GM19452 (cell line): ENCODE results near the gene BAZ2B.
"Not testable (repeated sequence)": the region's sequence is repeated elsewhere in the genome, so short reads cannot be mapped to it uniquely, and the experiment has no call there.

Experiments
- ATAC-seq: cut with Tn5 transposase; IDR thresholded peaks from one replicate; pipeline ENCODE4 v1.9.1; 2021; ENCODE audit not compliant: unreplicated experiment

BAZ2B gene

GRCh38 chr2:159616286-159616701 lies at the start of gene BAZ2B:
BAZ2B (minus strand) TSS chr2:159616548; CDS start chr2:159478719, 137,829 bp downstream.
- ATAC-seq = no peak

- ATAC-seq = no peak
Measured at GRCh38 chr2:159661286-159661685, 44.9 kb upstream of the BAZ2B start.

- no peak for ATAC-seq
Measured at GRCh38 chr2:159658881-159659873, 42.8 kb upstream of the BAZ2B start.

GRCh38 chr2:159653962-159654361 lies 37.6 kb upstream of the BAZ2B start:
- ATAC-seq = no peak

GRCh38 chr2:159651884-159652283 lies 35.5 kb upstream of the BAZ2B start:
- ATAC-seq = no peak

- ATAC-seq = no peak
Measured at GRCh38 chr2:159650574-159650973, 34.2 kb upstream of the BAZ2B start.

GRCh38 chr2:159648643-159649042 lies 32.3 kb upstream of the BAZ2B start:
- ATAC-seq = no peak

- ATAC-seq = no peak
Measured at GRCh38 chr2:159647667-159648066, 31.3 kb upstream of the BAZ2B start.

- no peak for ATAC-seq
Measured at GRCh38 chr2:159640176-159640575, 23.8 kb upstream of the BAZ2B start.

GRCh38 chr2:159639712-159640111 lies 23.4 kb upstream of the BAZ2B start:
- no peak for ATAC-seq

GRCh38 chr2:159639071-159639470 lies 22.7 kb upstream of the BAZ2B start:
- no peak for ATAC-seq

- ATAC-seq = no peak
Measured at GRCh38 chr2:159637988-159638501, 21.7 kb upstream of the BAZ2B start.

GRCh38 chr2:159637240-159637639 lies 20.9 kb upstream of the BAZ2B start:
- ATAC-seq = no peak

GRCh38 chr2:159635006-159635789 lies 18.9 kb upstream of the BAZ2B start:
- no peak for ATAC-seq

GRCh38 chr2:159633219-159633618 lies 16.9 kb upstream of the BAZ2B start:
- no peak for ATAC-seq

GRCh38 chr2:159625628-159626027 lies 9.3 kb upstream of the BAZ2B start:
- ATAC-seq = not testable (repeated sequence)

- no peak for ATAC-seq
Measured at GRCh38 chr2:159623436-159623835, 7.1 kb upstream of the BAZ2B start.

GRCh38 chr2:159622966-159623365 lies 6.6 kb upstream of the BAZ2B start:
- ATAC-seq = no peak

GRCh38 chr2:159620796-159621195 lies 4.4 kb upstream of the BAZ2B start:
- no peak for ATAC-seq

- no peak for ATAC-seq
Measured at GRCh38 chr2:159617646-159618045, 1.3 kb upstream of the BAZ2B start.

- ATAC-seq = no peak
Measured at GRCh38 chr2:159617100-159617499, 752 bp upstream of the BAZ2B start.
